Panc1 (cell line): ENCODE data around the gene NME5.

ENCODE experiments used
- CTCF ChIP-seq: fragments of 450-650 bp; IDR thresholded peaks from 2 replicates; pipeline ENCODE4 v1.5.1; 2017; ENCODE audit warnings: mild to moderate bottlenecking
- POLR2AphosphoS5 ChIP-seq: IDR thresholded peaks from 2 replicates; pipeline ENCODE4 v1.6.1; 2012; ENCODE audit warnings: mild to moderate bottlenecking, low read depth, low read length, moderate library complexity
- REST ChIP-seq, 2 experiments: IDR thresholded peaks; 2 replicates each; pipeline ENCODE4 v1.6.1; 2011 to 2012; ENCODE audit warnings: low read depth in 2 of 2, control low read depth in 1 of 2, low read length in 1 of 2, mild to moderate bottlenecking in 1 of 2, moderate library complexity in 1 of 2; ENCODE audit not compliant: insufficient read depth in 1 of 2
- SIN3A ChIP-seq: IDR thresholded peaks from 2 replicates; pipeline ENCODE4 v1.6.1; 2012; ENCODE audit warnings: low read depth, mild to moderate bottlenecking, low read length, moderate library complexity, borderline replicate concordance; ENCODE audit not compliant: insufficient read depth
- TCF7L2 ChIP-seq: IDR thresholded peaks from 2 replicates; pipeline ENCODE4 v1.6.1; 2011; ENCODE audit warnings: mild to moderate bottlenecking, low read depth, low read length, inconsistent platforms

GRCh38 chr5:138177941-138178515 is 38.8 kb upstream of the NME5 start:
- no peak for TF ChIP-seq CTCF
- no peak; a peak in 1 of 4 replicates for TF ChIP-seq REST (IDR thresholded peaks at IDR 0.05; ENCODE audit: insufficient read depth in 1 of 2, low read depth in 2 of 2, low read length in 1 of 2)
- TF ChIP-seq POLR2AphosphoS5, result no peak
- TF ChIP-seq SIN3A, result no peak
- peak; percentile 59; the same call in 1 of the 2 replicates for TF ChIP-seq TCF7L2
